Loucy (cell line): ENCODE data around the gene SHROOM4.

Experiments used
- H2AFZ ChIP-seq: fragments of 200-600 bp; sonication (generic); 2 replicates; pipeline ENCODE4 v1.6.0; 2016; ENCODE audit warnings: antibody characterized with exemption, mild to moderate bottlenecking, low read length, moderate library complexity
- H3F3A ChIP-seq: fragments of 200-600 bp; 2 replicates; pipeline ENCODE4 v1.6.0; 2016; ENCODE audit warnings: antibody characterized with exemption, low read depth, mild to moderate bottlenecking
- H3K27me3 ChIP-seq: fragments of 200-600 bp; sonication (generic); 2 replicates; pipeline ENCODE4 v1.6.1; 2014; ENCODE audit warnings: low read length, mild to moderate bottlenecking; ENCODE audit not compliant: insufficient read depth, poor library complexity, severe bottlenecking
- H3K36me3 ChIP-seq: fragments of 200-600 bp; sonication (generic); 2 replicates; pipeline ENCODE4 v1.6.1; 2016; ENCODE audit warnings: low read length; ENCODE audit not compliant: insufficient read depth
- H3K4me1 ChIP-seq: fragments of 200-600 bp; sonication (generic); 2 replicates; pipeline ENCODE4 v1.5.1; 2014; ENCODE audit warnings: low read length, mild to moderate bottlenecking; ENCODE audit not compliant: insufficient read depth, poor library complexity, severe bottlenecking
- H3K4me2 ChIP-seq: fragments of 200-600 bp; sonication (generic); 2 replicates; pipeline ENCODE4 v1.6.0; 2014; ENCODE audit warnings: antibody characterized with exemption, low read length, low read depth, mild to moderate bottlenecking; ENCODE audit not compliant: poor library complexity, severe bottlenecking
- H3K4me3 ChIP-seq: fragments of 200-600 bp; sonication (generic); 2 replicates; pipeline ENCODE4 v1.5.1; 2014; ENCODE audit warnings: low read length, mild to moderate bottlenecking, mixed read lengths; ENCODE audit not compliant: poor library complexity, severe bottlenecking
- H3K79me2 ChIP-seq: fragments of 200-600 bp; sonication (generic); 2 replicates; pipeline ENCODE4 v1.6.1; 2014; ENCODE audit warnings: low read length; ENCODE audit not compliant: insufficient read depth
- H3K9ac ChIP-seq: fragments of 200-600 bp; sonication (generic); 2 replicates; pipeline ENCODE4 v1.6.0; 2014; ENCODE audit warnings: mild to moderate bottlenecking, low read depth, low read length, moderate library complexity; ENCODE audit not compliant: poor library complexity, severe bottlenecking
- H3K9me2 ChIP-seq: fragments of 200-600 bp; sonication (generic); replicated peaks from 2 replicates; pipeline ENCODE4 v1.6.1; 2016; ENCODE audit warnings: low read depth, low read length, mixed read lengths
- H3K9me3 ChIP-seq: fragments of 200-600 bp; sonication (generic); 2 replicates; pipeline ENCODE4 v1.6.1; 2014; ENCODE audit warnings: mild to moderate bottlenecking, antibody characterized with exemption, low read length, low read depth; ENCODE audit not compliant: insufficient read depth
- H4K20me1 ChIP-seq: fragments of 200-600 bp; sonication (generic); 2 replicates; pipeline ENCODE4 v1.6.0; 2014; ENCODE audit warnings: antibody characterized with exemption, low read length, mild to moderate bottlenecking; ENCODE audit not compliant: insufficient read depth, poor library complexity, severe bottlenecking
- EZH2phosphoT487 ChIP-seq: fragments of 200-600 bp; IDR thresholded peaks from 2 replicates; pipeline ENCODE4 v1.6.1; 2018; ENCODE audit warnings: antibody characterized with exemption, mild to moderate bottlenecking, moderate library complexity, borderline replicate concordance
- TF ChIP-seq, protein P1 (sequence below): fragments of 200-600 bp; sonication (generic); conservative IDR thresholded peaks from 2 replicates; pipeline ENCODE4 v1.5.1; 2014; ENCODE audit warnings: mild to moderate bottlenecking, antibody characterized with exemption, low read length

SHROOM4 gene

DNA sequence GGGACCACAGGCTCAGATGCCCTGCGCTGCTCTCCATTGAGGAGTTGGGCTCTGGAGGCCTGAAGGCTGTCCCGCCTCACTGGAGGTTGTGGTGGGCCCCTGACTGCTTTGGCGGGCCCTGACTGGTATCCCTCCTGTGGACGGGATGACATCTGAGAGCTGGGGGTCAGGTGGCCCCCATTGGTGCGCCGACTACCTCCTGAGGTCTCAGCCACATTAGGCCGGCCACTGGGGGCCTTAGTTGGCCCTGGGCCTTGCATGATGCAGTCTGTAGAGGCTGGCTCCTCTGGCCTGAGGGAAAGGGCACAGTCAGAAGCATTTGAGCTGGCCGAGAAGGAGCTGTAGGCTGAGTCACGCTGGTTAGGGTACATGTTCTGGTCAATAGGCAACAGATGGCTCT lies 178.8 kb downstream of the SHROOM4 start:
- H3K4me2 ChIP-seq = no peak overlapping the region
- H3K4me1 ChIP-seq = no peaks in the 10 kb centered on the region
- no peaks in the 10 kb centered on the region for H3K27me3 ChIP-seq
- H3K4me3 ChIP-seq = no peak overlapping the region
- H3K9ac ChIP-seq = no peak overlapping the region
- H3K9me3 ChIP-seq = no peaks in the 10 kb centered on the region
- H3K36me3 ChIP-seq = no peaks in the 10 kb centered on the region
- H2AFZ ChIP-seq = no peak overlapping the region
- TF ChIP-seq, protein P1, sequence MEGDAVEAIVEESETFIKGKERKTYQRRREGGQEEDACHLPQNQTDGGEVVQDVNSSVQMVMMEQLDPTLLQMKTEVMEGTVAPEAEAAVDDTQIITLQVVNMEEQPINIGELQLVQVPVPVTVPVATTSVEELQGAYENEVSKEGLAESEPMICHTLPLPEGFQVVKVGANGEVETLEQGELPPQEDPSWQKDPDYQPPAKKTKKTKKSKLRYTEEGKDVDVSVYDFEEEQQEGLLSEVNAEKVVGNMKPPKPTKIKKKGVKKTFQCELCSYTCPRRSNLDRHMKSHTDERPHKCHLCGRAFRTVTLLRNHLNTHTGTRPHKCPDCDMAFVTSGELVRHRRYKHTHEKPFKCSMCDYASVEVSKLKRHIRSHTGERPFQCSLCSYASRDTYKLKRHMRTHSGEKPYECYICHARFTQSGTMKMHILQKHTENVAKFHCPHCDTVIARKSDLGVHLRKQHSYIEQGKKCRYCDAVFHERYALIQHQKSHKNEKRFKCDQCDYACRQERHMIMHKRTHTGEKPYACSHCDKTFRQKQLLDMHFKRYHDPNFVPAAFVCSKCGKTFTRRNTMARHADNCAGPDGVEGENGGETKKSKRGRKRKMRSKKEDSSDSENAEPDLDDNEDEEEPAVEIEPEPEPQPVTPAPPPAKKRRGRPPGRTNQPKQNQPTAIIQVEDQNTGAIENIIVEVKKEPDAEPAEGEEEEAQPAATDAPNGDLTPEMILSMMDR = no peak
- no peak for TF ChIP-seq EZH2phosphoT487
- no peaks in the 10 kb centered on the region for H3K9me2 ChIP-seq
- H3F3A ChIP-seq = no peaks in the 10 kb centered on the region
- H3K79me2 ChIP-seq = no peaks in the 10 kb centered on the region
- no peaks in the 10 kb centered on the region for H4K20me1 ChIP-seq

DNA sequence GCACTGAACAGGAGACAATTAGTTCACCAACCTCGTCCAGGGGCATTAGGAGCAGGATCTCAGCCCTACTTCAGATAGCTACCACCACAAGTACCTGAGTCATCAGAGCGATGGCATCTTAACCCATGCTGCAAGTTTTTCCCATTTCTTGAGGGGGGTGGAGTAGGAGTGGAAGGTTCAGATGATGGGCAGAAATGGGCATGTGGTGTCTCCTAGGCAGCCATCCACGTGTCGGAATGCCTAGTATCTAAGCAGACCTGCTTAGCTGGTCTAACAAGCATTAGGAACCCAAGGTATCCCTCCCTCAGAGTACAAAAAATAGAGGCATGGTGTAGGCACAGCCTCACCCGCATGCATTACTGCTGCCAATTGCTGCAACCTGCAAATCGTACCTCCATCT lies 184.2 kb downstream of the SHROOM4 start:
- no peaks in the 10 kb centered on the region for H3K36me3 ChIP-seq
- no peak overlapping the region for H3K9ac ChIP-seq
- no peaks in the 10 kb centered on the region for H3K79me2 ChIP-seq
- H4K20me1 ChIP-seq = no peaks in the 10 kb centered on the region
- no peak overlapping the region for H3K4me3 ChIP-seq
- H3K4me1 ChIP-seq = no peaks in the 10 kb centered on the region
- H3F3A ChIP-seq = no peaks in the 10 kb centered on the region
- no peaks in the 10 kb centered on the region for H3K9me2 ChIP-seq
- TF ChIP-seq, protein P1 = no peak
- no peak for TF ChIP-seq EZH2phosphoT487
- no peaks in the 10 kb centered on the region for H3K9me3 ChIP-seq
- H3K27me3 ChIP-seq = no peaks in the 10 kb centered on the region
- H3K4me2 ChIP-seq = no peak overlapping the region
- H2AFZ ChIP-seq = no peak overlapping the region

DNA sequence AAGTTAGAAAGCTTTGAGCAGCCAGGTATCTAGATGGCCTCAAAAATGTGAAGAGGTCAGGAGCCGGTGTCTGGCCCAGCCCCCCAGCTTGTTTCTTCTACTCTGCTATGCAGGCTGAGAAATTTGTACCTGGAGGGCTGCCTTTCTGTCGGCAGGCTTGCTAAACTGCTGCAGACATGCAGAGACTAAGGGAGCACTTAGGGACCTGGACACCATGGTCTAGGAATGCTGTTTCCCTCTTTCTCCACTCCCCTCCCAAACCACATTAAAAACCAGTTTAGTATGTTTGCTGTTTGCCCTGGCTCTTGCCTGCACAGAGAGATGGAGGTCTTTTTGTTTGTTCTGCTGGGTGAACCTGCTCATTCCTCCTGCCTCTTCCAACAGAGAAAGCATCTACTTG lies 186.3 kb downstream of the SHROOM4 start:
- Histone ChIP-seq H3K9me3 (no peaks in the 10 kb centered on the region), H3K9ac (no peak overlapping the region), H3K4me3 (no peak overlapping the region), H2AFZ (no peak overlapping the region), H3K4me2 (no peak overlapping the region), H3F3A (no peaks in the 10 kb centered on the region), H3K4me1 (no peaks in the 10 kb centered on the region), H3K27me3 (no peaks in the 10 kb centered on the region), H3K36me3 (no peaks in the 10 kb centered on the region), H4K20me1 (no peaks in the 10 kb centered on the region), H3K9me2 (no peaks in the 10 kb centered on the region), H3K79me2 (no peaks in the 10 kb centered on the region)
- TF ChIP-seq EZH2phosphoT487 = no peak
- TF ChIP-seq, protein P1 = no peak
